ENCODE data around the gene PCDHGA11.

DNA sequence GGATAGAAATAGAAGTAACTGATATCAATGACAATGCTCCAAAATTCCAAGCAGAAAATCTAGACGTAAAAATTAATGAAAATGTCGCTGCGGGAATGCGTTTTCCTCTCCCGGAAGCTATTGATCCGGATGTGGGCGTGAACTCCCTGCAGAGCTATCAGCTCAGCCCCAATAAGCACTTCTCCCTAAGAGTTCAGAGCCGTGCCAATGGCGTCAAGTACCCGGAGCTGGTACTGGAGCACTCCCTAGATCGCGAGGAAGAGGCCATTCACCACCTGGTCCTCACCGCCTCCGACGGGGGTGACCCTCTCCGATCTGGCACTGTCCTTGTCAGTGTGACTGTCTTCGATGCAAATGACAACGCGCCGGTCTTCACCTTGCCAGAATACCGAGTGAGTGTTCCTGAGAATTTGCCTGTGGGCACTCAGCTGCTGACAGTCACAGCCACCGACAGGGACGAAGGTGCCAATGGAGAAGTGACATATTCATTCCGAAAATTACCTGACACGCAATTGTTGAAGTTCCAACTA is 7.2 kb upstream of the PCDHGA11 start:
- TF ChIP-seq, protein P1, sequence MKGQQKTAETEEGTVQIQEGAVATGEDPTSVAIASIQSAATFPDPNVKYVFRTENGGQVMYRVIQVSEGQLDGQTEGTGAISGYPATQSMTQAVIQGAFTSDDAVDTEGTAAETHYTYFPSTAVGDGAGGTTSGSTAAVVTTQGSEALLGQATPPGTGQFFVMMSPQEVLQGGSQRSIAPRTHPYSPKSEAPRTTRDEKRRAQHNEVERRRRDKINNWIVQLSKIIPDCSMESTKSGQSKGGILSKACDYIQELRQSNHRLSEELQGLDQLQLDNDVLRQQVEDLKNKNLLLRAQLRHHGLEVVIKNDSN (IDR thresholded peaks at IDR 0.05), result no peak
- TF ChIP-seq EP300 (IDR thresholded peaks at IDR 0.05; ENCODE audit: borderline replicate concordance) (no peak), TCF12 (IDR thresholded peaks at IDR 0.05; ENCODE audit: low read depth) (no peak), RAD21 (IDR thresholded peaks at IDR 0.05; ENCODE audit: low read depth) (no peak), EGR1 (IDR thresholded peaks at IDR 0.05) (no peak), FOXM1 (IDR thresholded peaks at IDR 0.05; ENCODE audit: borderline replicate concordance, low read depth) (no peak)
- TF ChIP-seq, protein P2, sequence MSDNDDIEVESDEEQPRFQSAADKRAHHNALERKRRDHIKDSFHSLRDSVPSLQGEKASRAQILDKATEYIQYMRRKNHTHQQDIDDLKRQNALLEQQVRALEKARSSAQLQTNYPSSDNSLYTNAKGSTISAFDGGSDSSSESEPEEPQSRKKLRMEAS (IDR thresholded peaks at IDR 0.05), result no peak

All from Ishikawa (cell line).